HG03378 (cell line): ENCODE measurements around the gene ASRGL1.
"Not testable (repeated sequence)": the region's sequence is repeated elsewhere in the genome, so short reads cannot be mapped to it uniquely, and the experiment has no call there.

Source experiments
- ATAC-seq: cut with Tn5 transposase; IDR thresholded peaks from one replicate; pipeline ENCODE4 v1.9.1; 2021; ENCODE audit warnings: mild to moderate bottlenecking, moderate library complexity; ENCODE audit not compliant: unreplicated experiment

ASRGL1 gene

GRCh38 chr11:62337303-62338181 lies at the start of gene ASRGL1:
Gene ASRGL1, plus strand, starts transcription at chr11:62337448. Its CDS starts 530 bp downstream, at chr11:62337978.
- ATAC-seq, result no peak

- no peak for ATAC-seq
These were observed 41.7 kb upstream of the ASRGL1 start for GRCh38 chr11:62295504-62295903.

GRCh38 chr11:62298975-62299374 lies 38.3 kb upstream of the ASRGL1 start, which contains the start of gene SCGB1D4:
Gene SCGB1D4, minus strand, starts transcription at chr11:62299075. Its CDS starts 65 bp downstream, at chr11:62299010.
- no peak for ATAC-seq

GRCh38 chr11:62306227-62306626 lies 31.0 kb upstream of the ASRGL1 start:
- ATAC-seq, result no peak

GRCh38 chr11:62307950-62308349 lies 29.3 kb upstream of the ASRGL1 start:
- no peak for ATAC-seq

GRCh38 chr11:62309991-62310390 lies 27.3 kb upstream of the ASRGL1 start:
- ATAC-seq, result no peak

GRCh38 chr11:62315431-62315830 lies 21.8 kb upstream of the ASRGL1 start:
- ATAC-seq, result no peak

- ATAC-seq, result no peak
These were observed 14.7 kb upstream of the ASRGL1 start for GRCh38 chr11:62322524-62322923.

GRCh38 chr11:62324731-62325556 lies 12.3 kb upstream of the ASRGL1 start:
- no peak for ATAC-seq

- not testable (repeated sequence) for ATAC-seq
These were observed 11.5 kb upstream of the ASRGL1 start for GRCh38 chr11:62325781-62326180.

GRCh38 chr11:62326719-62327118 lies 10.5 kb upstream of the ASRGL1 start:
- not testable (repeated sequence) for ATAC-seq

- ATAC-seq, result not testable (repeated sequence)
These were observed 9.7 kb upstream of the ASRGL1 start for GRCh38 chr11:62327541-62327940.

- ATAC-seq, result not testable (repeated sequence)
These were observed 6.0 kb upstream of the ASRGL1 start for GRCh38 chr11:62331264-62331663.

- no peak for ATAC-seq
These were observed 3.5 kb upstream of the ASRGL1 start for GRCh38 chr11:62333768-62334167.

GRCh38 chr11:62336949-62337302 lies 322 bp upstream of the ASRGL1 start:
- ATAC-seq, result not testable (repeated sequence)

GRCh38 chr11:62338218-62338617 lies 970 bp downstream of the ASRGL1 start:
- no peak for ATAC-seq

- ATAC-seq, result no peak
These were observed 3.1 kb downstream of the ASRGL1 start for GRCh38 chr11:62340269-62340901.

GRCh38 chr11:62341588-62341987 lies 4.3 kb downstream of the ASRGL1 start:
- ATAC-seq, result no peak

GRCh38 chr11:62343646-62344190 lies 6.5 kb downstream of the ASRGL1 start:
- ATAC-seq, result not testable (repeated sequence)

- ATAC-seq, result no peak
These were observed 7.0 kb downstream of the ASRGL1 start for GRCh38 chr11:62344210-62344609.

- ATAC-seq, result no peak
These were observed 8.6 kb downstream of the ASRGL1 start for GRCh38 chr11:62345861-62346260.
